ENCODE results near the gene DOCK2.

GRCh38 chr5:169700611-169701010 is 63.5 kb downstream of the DOCK2 start:
- TF ChIP-seq CTCF (IDR thresholded peaks at IDR 0.05) = no peak
- TF ChIP-seq EZH2 (IDR thresholded peaks at IDR 0.05) = no peak

Measured in neural progenitor cell (in vitro differentiated cells).